ENCODE results near the gene PMPCA.

The PMPCA gene

GRCh38 chr9:136460772-136461325 is 50.4 kb downstream of the PMPCA start:
- no peak for DNase-seq

GRCh38 chr9:136462664-136463063 is 52.2 kb downstream of the PMPCA start:
- DNase-seq, result no peak

GRCh38 chr9:136463578-136463977 is 53.1 kb downstream of the PMPCA start:
- DNase-seq, result no peak

- no peak for DNase-seq
Measured at GRCh38 chr9:136464241-136464640, 53.8 kb downstream of the PMPCA start.

- DNase-seq, result no peak
Measured at GRCh38 chr9:136465500-136466154, 55.2 kb downstream of the PMPCA start.

DNA sequence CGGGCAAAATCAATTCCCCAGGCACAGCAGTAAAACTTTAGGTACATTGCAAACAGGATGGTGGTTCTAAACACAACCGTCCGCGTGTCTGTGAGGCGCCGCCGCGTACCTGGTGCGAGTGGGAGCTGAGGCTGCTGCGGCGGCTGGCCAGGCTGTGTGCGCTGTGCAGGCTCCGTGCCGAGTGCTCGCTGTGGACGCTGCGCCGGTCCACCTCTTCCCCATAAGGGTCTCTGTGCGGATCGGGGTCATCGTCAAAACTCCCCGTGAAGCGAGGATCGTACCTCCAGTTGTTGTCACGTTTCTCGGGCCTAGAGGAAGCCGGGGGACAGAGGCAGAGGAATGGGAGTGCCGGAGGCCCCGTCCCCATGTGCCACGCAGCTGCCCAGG is 55.7 kb downstream of the PMPCA start:
- DNase-seq, result no peak

- no peak for DNase-seq
Measured at GRCh38 chr9:136467766-136468165, 57.3 kb downstream of the PMPCA start.

GRCh38 chr9:136470356-136470755 is 59.9 kb downstream of the PMPCA start:
- no peak for DNase-seq

DNA sequence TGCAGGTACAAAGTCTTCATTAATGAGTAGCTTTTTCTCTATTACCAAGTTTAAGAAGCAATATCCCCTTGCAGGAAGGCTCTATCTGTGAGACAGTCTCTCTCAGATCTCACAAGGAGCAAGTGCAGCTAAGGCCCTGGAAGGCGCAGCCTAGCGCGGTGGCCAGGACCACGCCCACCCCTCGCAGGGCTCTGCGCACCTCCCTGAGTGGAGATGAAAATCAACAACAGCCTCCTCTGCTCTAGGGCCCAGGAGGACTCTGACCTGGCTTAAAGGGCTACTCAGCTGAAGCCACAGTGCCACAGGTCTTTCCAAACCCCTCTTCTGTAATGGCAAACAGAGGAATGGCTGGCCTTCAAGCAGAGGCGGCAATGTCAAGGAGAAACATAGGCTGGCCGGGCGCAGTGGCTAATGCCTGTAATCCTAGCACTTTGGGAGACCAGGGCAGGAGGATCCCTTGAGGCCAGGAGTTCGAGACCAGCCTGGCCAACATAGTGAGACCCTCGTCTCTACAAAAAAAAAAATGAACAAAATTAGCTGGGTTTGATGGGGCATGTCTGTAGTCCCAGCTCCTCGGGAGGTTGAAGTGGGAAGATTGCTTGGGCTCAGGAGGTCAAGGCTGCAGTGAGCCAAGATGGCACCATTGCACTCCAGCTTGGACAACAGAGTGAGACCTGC is 60.5 kb downstream of the PMPCA start:
- DNase-seq, result no peak

DNA sequence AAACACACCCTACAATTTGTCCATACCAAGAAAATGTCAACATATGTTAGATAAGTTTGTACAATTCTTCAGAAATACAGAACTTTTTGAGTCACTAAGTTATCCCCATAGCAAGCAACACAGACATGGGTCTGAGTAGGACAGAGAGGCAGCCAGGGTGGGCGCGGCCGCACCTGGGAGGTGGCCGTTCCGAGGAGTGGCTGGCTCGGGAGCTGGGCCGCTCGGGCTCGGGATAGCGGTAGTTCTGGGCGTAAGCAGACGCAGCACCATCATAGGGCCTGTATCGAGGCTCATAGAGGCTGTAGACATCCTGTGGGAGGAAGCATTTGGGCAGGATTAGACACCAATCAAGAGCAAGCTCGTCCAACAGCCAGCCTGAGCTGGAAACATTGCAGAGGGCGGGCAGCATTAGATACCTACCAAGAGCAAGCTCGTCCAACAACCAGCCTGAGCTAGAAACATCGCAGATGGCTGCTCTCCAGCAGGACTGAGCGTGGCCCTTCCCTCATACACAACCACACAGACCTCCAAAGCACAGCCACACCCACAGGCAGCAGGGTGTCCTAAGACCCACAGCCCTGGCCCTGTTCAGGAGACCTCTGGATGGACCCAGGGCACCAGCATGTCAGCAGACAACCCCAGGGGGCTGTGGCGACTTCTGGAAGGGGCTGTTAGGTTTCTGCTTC is 61.5 kb downstream of the PMPCA start:
- DNase-seq, result no peak

DNA sequence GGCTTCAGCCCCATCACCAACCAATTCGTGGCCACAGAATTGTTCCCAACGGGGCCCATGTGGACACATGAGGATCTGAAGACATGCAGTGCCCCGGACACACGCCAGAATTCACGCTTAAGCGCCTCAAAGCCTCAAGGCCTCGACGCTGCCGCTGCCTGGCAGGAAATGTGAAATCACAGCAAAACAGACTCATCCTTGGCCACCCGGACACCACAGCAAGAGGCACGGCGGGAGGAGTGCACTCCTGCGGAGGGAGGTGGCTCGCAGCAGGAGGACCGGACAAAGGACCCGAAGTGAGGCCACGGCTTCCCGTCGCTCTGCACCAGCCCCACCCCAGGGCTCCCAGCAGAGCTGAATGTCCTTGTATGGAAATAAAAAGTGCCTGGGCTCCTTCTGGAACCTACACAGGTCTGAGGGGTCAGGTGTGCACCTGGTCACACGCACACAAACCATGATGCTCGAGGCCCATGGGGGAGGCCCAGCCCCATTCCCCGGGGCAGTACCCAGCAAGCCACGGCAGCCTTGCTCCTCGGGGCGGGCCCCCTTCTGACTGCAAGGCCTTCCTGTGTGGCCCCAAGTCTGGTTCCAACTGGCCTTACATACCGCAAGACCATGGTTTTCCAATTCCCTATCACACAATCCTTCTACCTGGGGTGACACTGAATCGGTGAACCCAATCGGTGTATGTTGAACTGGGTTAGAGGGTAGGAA is 62.3 kb downstream of the PMPCA start:
- no peak for DNase-seq

DNA sequence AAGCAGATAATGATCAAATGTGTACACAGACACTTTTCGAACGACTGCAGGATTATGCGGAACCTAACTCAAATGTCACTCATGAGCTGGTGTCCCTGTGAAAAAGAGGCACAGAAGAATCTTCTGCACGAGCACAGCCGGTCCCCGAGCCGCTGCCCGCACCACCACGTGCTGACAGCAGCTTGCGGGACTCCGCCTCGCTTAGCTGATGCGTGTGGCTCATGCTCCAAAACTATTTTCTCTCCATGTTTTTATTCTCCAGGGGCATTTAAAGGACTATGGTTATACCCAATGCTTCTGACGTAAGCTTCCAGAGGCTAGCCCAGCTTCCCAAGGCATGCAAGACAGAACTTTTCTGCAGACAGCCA is 62.9 kb downstream of the PMPCA start:
- DNase-seq, result no peak

Measured in activated CD4-positive, CD25-positive, alpha-beta regulatory T cell treated with anti-CD3 and anti-CD28 coated beads, Interleukin-2, amount 50 U/mL, for 72 hours (primary cell).